Ovary (tissue), 9 donors: ENCODE results near the gene CDC42EP4. TPM values are rescaled to one million over a fixed set of nuclear protein-coding genes. Genes with fewer than 3 reads are reported as not detected.

Experiments
- DNase-seq, 5 donors: peaks; one replicate each; pipeline ENCODE4 v3.0.0-alpha.2; 2019 to 2020
- H3K27ac ChIP-seq, 2 donors: fragments of 200-600 bp; one replicate each; pipeline versions ENCODE4 v1.5.1 to v1.8.0; 2019 to 2022
- H3K27me3 ChIP-seq: fragments of 200-600 bp; one replicate; pipeline ENCODE4 v1.8.0; 2022
- H3K36me3 ChIP-seq: fragments of 200-600 bp; sonication (generic); one replicate; pipeline ENCODE4 v1.5.1; 2019
- H3K4me1 ChIP-seq: one replicate; pipeline ENCODE4 v1.8.1; 2013; ENCODE audit warnings: mild to moderate bottlenecking, moderate library complexity; ENCODE audit not compliant: insufficient read depth
- H3K4me3 ChIP-seq: fragments of 200-600 bp; sonication (generic); one replicate; pipeline ENCODE4 v1.5.1; 2017
- H3K9me3 ChIP-seq, 2 donors: fragments of 200-600 bp in 1 of 2; sonication (generic) in 1 of 2; one replicate each; pipeline versions ENCODE4 v1.5.1 to v1.8.1; 2013 to 2019; ENCODE audit warnings: mild to moderate bottlenecking in 1 of 2, moderate library complexity in 1 of 2
- CTCF ChIP-seq, 3 donors: fragments of 450-650 bp in 2 of 3; fragments of 200-600 bp in 1 of 3; IDR thresholded peaks; one replicate each; pipeline versions ENCODE4 v1.5.1 to v1.8.0; 2016 to 2022; ENCODE audit warnings: antibody characterized with exemption in 3 of 3, mild to moderate bottlenecking in 1 of 3
- EP300 ChIP-seq: sonication (generic); formaldehyde crosslinking; IDR thresholded peaks from one replicate; pipeline ENCODE4 v1.6.1; 2017; ENCODE audit warnings: antibody characterized with exemption
- POLR2A ChIP-seq: fragments of 450-650 bp; IDR thresholded peaks from one replicate; pipeline ENCODE4 v1.6.1; 2017; ENCODE audit warnings: antibody characterized with exemption, mild to moderate bottlenecking, moderate library complexity
- WGBS, 3 donors: extraction: QIAGEN DNeasy Blood & Tissue Kit in 1 of 3; methylation state at CpG; one replicate each; pipeline versions ENCODE4 v1.1.5 to v1.1.7; 2013 to 2017; 5-methylcytosine and 5-hydroxymethylcytosine counted together
- intact Hi-C, 4 donors: fragments of 100-400 bp; cut with DNase I; formaldehyde crosslinking; loops; one replicate each; pipeline versions ENCODE4 v1.11.0 to v1.15.1; 2022 to 2023
- polyA plus RNA-seq, 2 donors: library from polyadenylated mRNA; stranded (reverse); fragments of 200-250 nt in 1 of 2; fragments of 350-450 nt in 1 of 2; fragmentation: Illumina TruSeq in 1 of 2; extraction: RNeasy Lipid Tissue Mini Kit (QIAGEN cat#74804) in 1 of 2; gene quantifications; one replicate each; pipeline ENCODE4 v1.2.3, GENCODE V29; 2013 to 2014
- total RNA-seq, 7 donors: library from RNA; depleted of rRNA in 2 of 7; stranded (reverse); fragments of >200 nt in 2 of 7; fragmentation: NEBNext Ultra II Directional in 3 of 7; extraction: Animal tissue kit (Norgen Biotek cat#: 25700) in 3 of 7; gene quantifications; one replicate each; pipeline versions ENCODE4 v1.1.0 to v1.2.4, GENCODE V29; 2016 to 2023
- donor health status: DM: no; HTN: no; CAD: no; lungs with moderate emphysema.
- donor health status: DM: no; HTN: no; CAD: no.
- donor health status: Bipolar disorder and iron deficiency.
- donor health status: DM: yes; HTN: yes; CAD: no.
- donor health status: DM: no; HTN: no; CAD: no.
- donor health status: DM: yes; HTN: yes; CAD: no.

CDC42EP4 gene
- total and polyA plus RNA-seq, 9 donors: 59.0 to 171 (median 106) TPM

GRCh38 chr17:73323409-73324159 is 11.8 kb upstream of the CDC42EP4 start:
- Histone ChIP-seq H3K4me1 (peaks cover 10% of the 10 kb centered on the region), H3K27ac (no peak overlapping the region), H3K36me3 (no peaks in the 10 kb centered on the region), H3K4me3 (no peak overlapping the region), H3K9me3 (no peaks in the 10 kb centered on the region), H3K27me3 (no peaks in the 10 kb centered on the region)
- no peak for TF ChIP-seq CTCF (IDR thresholded peaks at IDR 0.05)
- TF ChIP-seq EP300: no peak
- TF ChIP-seq POLR2A: no peak
- DNase-seq: no peak
- intact Hi-C loops: no loop called here
- 39 to 60% (median 51%) methylated on average over 5 of the region's 5 CpGs for WGBS, 3 donors

GRCh38 chr17:73320601-73321264 is 8.9 kb upstream of the CDC42EP4 start:
- Histone ChIP-seq H3K9me3 (no peaks in the 10 kb centered on the region), H3K36me3 (no peaks in the 10 kb centered on the region), H3K4me3 (no peak overlapping the region), H3K27me3 (no peaks in the 10 kb centered on the region), H3K4me1 (peaks cover 10% of the 10 kb centered on the region), H3K27ac (peak overlapping the region in 1 of 2 donors; percentile 44)
- intact Hi-C loops: no loop called here
- 15 to 33% (median 28%) methylated on average over 6 of the region's 6 CpGs for WGBS, 3 donors
- TF ChIP-seq POLR2A (no peak), EP300 (no peak), CTCF (IDR thresholded peaks at IDR 0.05) (no peak)
- no peak for DNase-seq

GRCh38 chr17:73319766-73320165 is 8.0 kb upstream of the CDC42EP4 start:
- no peak for DNase-seq
- H3K4me1 ChIP-seq: peaks cover 6% of the 10 kb centered on the region
- H3K4me3 ChIP-seq: no peak overlapping the region
- intact Hi-C loops: loop anchor here in 2 of 4 donors (10.0 kb wide), 2 partner anchors 45 to 55 kb away; partner anchors contain the start of gene CPSF4L (in 1 of the 2)
- TF ChIP-seq EP300: no peak
- no peak for TF ChIP-seq CTCF (IDR thresholded peaks at IDR 0.05)
- TF ChIP-seq POLR2A: no peak
- no peak overlapping the region for H3K27ac ChIP-seq
- no peaks in the 10 kb centered on the region for H3K27me3 ChIP-seq
- WGBS, 3 donors: 93 to 96% (median 94%) methylated on average over 3 of the region's 3 CpGs
- H3K9me3 ChIP-seq: no peaks in the 10 kb centered on the region
- no peaks in the 10 kb centered on the region for H3K36me3 ChIP-seq

- no peaks in the 10 kb centered on the region for H3K36me3 ChIP-seq
- peaks cover 6% of the 10 kb centered on the region for H3K4me1 ChIP-seq
- H3K27ac ChIP-seq: no peak overlapping the region
- no peaks in the 10 kb centered on the region for H3K9me3 ChIP-seq
- H3K27me3 ChIP-seq: no peaks in the 10 kb centered on the region
- intact Hi-C loops: loop anchor here in 2 of 4 donors (10.0 kb wide), 2 partner anchors 46 to 54 kb away; partner anchors contain the start of gene CPSF4L (in 1 of the 2)
- H3K4me3 ChIP-seq: no peak overlapping the region
- WGBS, 3 donors: 72 to 84% (median 81%) methylated on average over 5 of the region's 5 CpGs
- TF ChIP-seq POLR2A (no peak), CTCF (IDR thresholded peaks at IDR 0.05) (no peak), EP300 (no peak)
- no peak for DNase-seq
Measured at GRCh38 chr17:73318836-73319235, 7.0 kb upstream of the CDC42EP4 start.
